Neural progenitor cell (in vitro differentiated cells): ENCODE measurements around the gene RASA2. TPM values are rescaled to one million over a fixed set of nuclear protein-coding genes. Genes with fewer than 3 reads are reported as not detected.
A peak's percentile ranks its signal among the peaks of the same experiment; 100 is the strongest.

Experiments used
- DNase-seq: peaks from one replicate; pipeline ENCODE4 v3.0.0-alpha.2; 2016; ENCODE audit warnings: low spot score
- H2AFZ ChIP-seq: fragments of 200-600 bp; sonication (generic); replicated peaks from 2 replicates; pipeline ENCODE4 v1.6.1; 2016; ENCODE audit warnings: antibody characterized with exemption
- H3F3A ChIP-seq: fragments of 200-600 bp; sonication (generic); 2 replicates; pipeline ENCODE4 v1.6.1; 2016; ENCODE audit warnings: antibody characterized with exemption, low read depth
- H3K27ac ChIP-seq: fragments of 200-600 bp; sonication (generic); 2 replicates; pipeline ENCODE4 v1.5.1; 2016; ENCODE audit warnings: mild to moderate bottlenecking
- H3K27me3 ChIP-seq: fragments of 200-600 bp; sonication (generic); 2 replicates; pipeline ENCODE4 v1.6.1; 2016; ENCODE audit warnings: mild to moderate bottlenecking, moderate library complexity
- H3K36me3 ChIP-seq: fragments of 200-600 bp; sonication (generic); 2 replicates; pipeline ENCODE4 v1.5.1; 2016
- H3K4me1 ChIP-seq: fragments of 200-600 bp; sonication (generic); 2 replicates; pipeline ENCODE4 v1.6.1; 2016; ENCODE audit warnings: mixed run types
- H3K4me2 ChIP-seq: fragments of 200-600 bp; sonication (generic); 2 replicates; pipeline ENCODE4 v1.6.1; 2016
- H3K4me3 ChIP-seq: fragments of 200-600 bp; sonication (generic); 2 replicates; pipeline ENCODE4 v1.5.1; 2016
- H3K79me2 ChIP-seq: fragments of 200-600 bp; sonication (generic); 2 replicates; pipeline ENCODE4 v1.6.1; 2016; ENCODE audit warnings: low read depth
- H3K9ac ChIP-seq: fragments of 200-600 bp; sonication (generic); 2 replicates; pipeline ENCODE4 v1.6.1; 2016
- H3K9me3 ChIP-seq: fragments of 200-600 bp; sonication (generic); 2 replicates; pipeline ENCODE4 v1.5.1; 2016; ENCODE audit warnings: low read depth
- H4K20me1 ChIP-seq: fragments of 200-600 bp; sonication (generic); 2 replicates; pipeline ENCODE4 v1.6.1; 2016; ENCODE audit warnings: low read depth
- H3K27ac Mint-ChIP-seq: 3 replicates; pipeline ENCODE4 v1.8.0; 2021; ENCODE audit warnings: mixed read lengths
- H3K27me3 Mint-ChIP-seq: 2 replicates; pipeline ENCODE4 v1.8.0; 2022; ENCODE audit warnings: low read depth, mild to moderate bottlenecking, inconsistent platforms, moderate library complexity, mixed read lengths; ENCODE audit not compliant: insufficient read depth
- H3K36me3 Mint-ChIP-seq: 3 replicates; pipeline ENCODE4 v1.8.0; 2021; ENCODE audit warnings: mixed read lengths
- H3K4me1 Mint-ChIP-seq: 3 replicates; pipeline ENCODE4 v1.8.0; 2021; ENCODE audit warnings: mixed read lengths
- H3K4me3 Mint-ChIP-seq: 3 replicates; pipeline ENCODE4 v1.8.0; 2021; ENCODE audit warnings: mild to moderate bottlenecking, moderate library complexity, mixed read lengths
- H3K9me3 Mint-ChIP-seq: 3 replicates; pipeline ENCODE4 v1.8.0; 2020; ENCODE audit warnings: mixed read lengths
- CTCF ChIP-seq: fragments of 200-600 bp; sonication (generic); IDR thresholded peaks from 2 replicates; pipeline ENCODE4 v1.5.1; 2017; ENCODE audit warnings: antibody characterized with exemption, mild to moderate bottlenecking
- EZH2 ChIP-seq: fragments of 200-600 bp; sonication (generic); IDR thresholded peaks from 2 replicates; pipeline ENCODE4 v1.6.1; 2017; ENCODE audit warnings: antibody characterized with exemption, mild to moderate bottlenecking, moderate library complexity
- EZH2phosphoT487 ChIP-seq: fragments of 200-600 bp; sonication (generic); IDR thresholded peaks from 2 replicates; pipeline ENCODE4 v1.6.1; 2017; ENCODE audit warnings: antibody characterized with exemption
- total RNA-seq: library from RNA; depleted of rRNA; stranded (reverse); fragments of >200 nt; gene quantifications from 2 replicates; pipeline ENCODE4 v1.2.3, GENCODE V29; 2015; ENCODE audit warnings: low replicate concordance

RASA2 gene
- total RNA-seq, 1 donor from 2014 or later, result 48.4 TPM

DNA sequence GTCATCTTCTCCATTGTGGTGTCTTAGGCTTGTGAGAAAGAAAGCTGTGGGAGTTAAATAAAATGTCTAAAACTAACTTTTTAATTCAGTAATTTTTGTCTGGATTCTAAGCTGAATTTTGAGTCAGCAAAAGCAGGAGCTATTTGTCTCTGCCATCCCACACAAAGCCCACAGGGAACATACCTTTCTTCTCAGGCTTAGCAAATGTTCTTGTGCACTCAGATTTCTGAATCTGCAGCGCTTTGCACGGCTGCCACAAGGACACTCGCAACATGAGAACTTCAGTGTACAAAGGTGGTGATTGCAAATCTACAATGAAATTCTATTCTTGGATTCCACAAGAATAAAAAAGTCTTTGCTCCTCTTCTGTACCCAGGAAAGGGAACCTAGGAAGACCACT is 163.0 kb downstream of the RASA2 start:
- H3K27ac ChIP-seq, result no peak overlapping the region
- no peak overlapping the region for H3K4me3 ChIP-seq
- Mint-ChIP-seq H3K9me3 (peaks cover 2% of the 10 kb centered on the region), H3K27me3 (peaks cover 11% of the 10 kb centered on the region), H3K27ac (no peak overlapping the region), H3K36me3 (no peaks in the 10 kb centered on the region), H3K4me1 (no peaks in the 10 kb centered on the region), H3K4me3 (peak overlapping the region; percentile 57)
- H3K79me2 ChIP-seq, result no peaks in the 10 kb centered on the region
- no peaks in the 10 kb centered on the region for H4K20me1 ChIP-seq
- no peaks in the 10 kb centered on the region for H3K9me3 ChIP-seq
- no peak overlapping the region for H3K9ac ChIP-seq
- no peaks in the 10 kb centered on the region for H3K4me1 ChIP-seq
- H3K27me3 ChIP-seq, result no peaks in the 10 kb centered on the region
- no peak for DNase-seq
- no peak overlapping the region for H2AFZ ChIP-seq
- TF ChIP-seq CTCF, result no peak
- no peak for TF ChIP-seq EZH2phosphoT487
- no peak for TF ChIP-seq EZH2
- H3K4me2 ChIP-seq, result no peak overlapping the region
- no peaks in the 10 kb centered on the region for H3K36me3 ChIP-seq
- H3F3A ChIP-seq, result no peaks in the 10 kb centered on the region

- H3K9me3 Mint-ChIP-seq, result peaks cover 2% of the 10 kb centered on the region
- Histone ChIP-seq H3K4me3 (no peak overlapping the region), H3K9me3 (no peaks in the 10 kb centered on the region), H3K9ac (no peak overlapping the region), H3K27me3 (no peaks in the 10 kb centered on the region), H3K27ac (no peak overlapping the region), H2AFZ (no peak overlapping the region), H3K36me3 (no peaks in the 10 kb centered on the region), H3K4me1 (no peaks in the 10 kb centered on the region), H3F3A (no peaks in the 10 kb centered on the region), H3K79me2 (no peaks in the 10 kb centered on the region), H4K20me1 (no peaks in the 10 kb centered on the region), H3K4me2 (no peak overlapping the region)
- no peaks in the 10 kb centered on the region for H3K36me3 Mint-ChIP-seq
- H3K27ac Mint-ChIP-seq, result no peak overlapping the region
- DNase-seq, result no peak
- H3K4me1 Mint-ChIP-seq, result no peaks in the 10 kb centered on the region
- H3K4me3 Mint-ChIP-seq, result no peak overlapping the region
- peaks cover 11% of the 10 kb centered on the region for H3K27me3 Mint-ChIP-seq
- TF ChIP-seq EZH2 (no peak), CTCF (no peak), EZH2phosphoT487 (no peak)
These were observed 164.0 kb downstream of the RASA2 start for GRCh38 chr3:141650783-141651182.

DNA sequence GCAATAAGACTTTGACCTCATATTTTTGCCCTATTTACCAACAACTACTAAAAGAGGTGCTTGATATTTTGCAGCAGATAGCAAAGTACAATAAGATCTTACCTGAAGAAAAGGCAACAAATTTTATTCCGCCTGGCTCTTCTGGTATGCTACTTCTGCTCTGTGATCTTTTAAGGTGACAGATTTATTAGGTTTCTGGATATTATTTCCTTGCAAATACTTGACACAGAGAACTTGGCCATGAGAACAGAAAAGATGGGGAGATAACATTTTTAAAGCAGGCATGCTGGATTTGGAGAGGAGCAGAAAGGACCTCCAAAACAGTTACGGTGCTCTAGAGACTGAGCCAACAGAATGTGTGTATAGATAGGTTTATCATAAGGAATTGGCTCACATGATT is 164.6 kb downstream of the RASA2 start:
- H3K27me3 ChIP-seq, result no peaks in the 10 kb centered on the region
- no peaks in the 10 kb centered on the region for H3K79me2 ChIP-seq
- H3K27ac Mint-ChIP-seq, result no peak overlapping the region
- no peak for TF ChIP-seq EZH2phosphoT487
- TF ChIP-seq EZH2, result no peak
- no peak for TF ChIP-seq CTCF
- H3K4me3 ChIP-seq, result no peak overlapping the region
- H3K4me3 Mint-ChIP-seq, result no peak overlapping the region
- H3K27ac ChIP-seq, result no peak overlapping the region
- H3K4me1 Mint-ChIP-seq, result no peaks in the 10 kb centered on the region
- H3K4me2 ChIP-seq, result no peak overlapping the region
- H2AFZ ChIP-seq, result no peak overlapping the region
- H3F3A ChIP-seq, result no peaks in the 10 kb centered on the region
- H3K9me3 ChIP-seq, result no peaks in the 10 kb centered on the region
- no peak overlapping the region for H3K9ac ChIP-seq
- no peaks in the 10 kb centered on the region for H4K20me1 ChIP-seq
- no peak for DNase-seq
- H3K4me1 ChIP-seq, result no peaks in the 10 kb centered on the region
- peaks cover 11% of the 10 kb centered on the region for H3K27me3 Mint-ChIP-seq
- H3K36me3 ChIP-seq, result no peaks in the 10 kb centered on the region
- peaks cover 2% of the 10 kb centered on the region for H3K9me3 Mint-ChIP-seq
- no peaks in the 10 kb centered on the region for H3K36me3 Mint-ChIP-seq

GRCh38 chr3:141652349-141652748 is 165.5 kb downstream of the RASA2 start:
- no peaks in the 10 kb centered on the region for H3K36me3 ChIP-seq
- no peaks in the 10 kb centered on the region for H3K36me3 Mint-ChIP-seq
- H3K9me3 Mint-ChIP-seq, result peaks cover 5% of the 10 kb centered on the region
- H2AFZ ChIP-seq, result no peak overlapping the region
- H3K4me1 ChIP-seq, result no peaks in the 10 kb centered on the region
- no peaks in the 10 kb centered on the region for H3K4me1 Mint-ChIP-seq
- H3K79me2 ChIP-seq, result no peaks in the 10 kb centered on the region
- TF ChIP-seq EZH2, result no peak
- TF ChIP-seq EZH2phosphoT487, result no peak
- TF ChIP-seq CTCF, result no peak
- no peak for DNase-seq
- peaks cover 11% of the 10 kb centered on the region for H3K27me3 Mint-ChIP-seq
- H3F3A ChIP-seq, result no peaks in the 10 kb centered on the region
- H3K9me3 ChIP-seq, result no peaks in the 10 kb centered on the region
- no peak overlapping the region for H3K27ac Mint-ChIP-seq
- no peak overlapping the region for H3K4me2 ChIP-seq
- H3K4me3 ChIP-seq, result no peak overlapping the region
- no peak overlapping the region for H3K9ac ChIP-seq
- H3K4me3 Mint-ChIP-seq, result no peak overlapping the region
- H4K20me1 ChIP-seq, result no peaks in the 10 kb centered on the region
- H3K27me3 ChIP-seq, result peaks cover 4% of the 10 kb centered on the region
- no peak overlapping the region for H3K27ac ChIP-seq
